Measurements from ENCODE around the gene HCST.

DNA sequence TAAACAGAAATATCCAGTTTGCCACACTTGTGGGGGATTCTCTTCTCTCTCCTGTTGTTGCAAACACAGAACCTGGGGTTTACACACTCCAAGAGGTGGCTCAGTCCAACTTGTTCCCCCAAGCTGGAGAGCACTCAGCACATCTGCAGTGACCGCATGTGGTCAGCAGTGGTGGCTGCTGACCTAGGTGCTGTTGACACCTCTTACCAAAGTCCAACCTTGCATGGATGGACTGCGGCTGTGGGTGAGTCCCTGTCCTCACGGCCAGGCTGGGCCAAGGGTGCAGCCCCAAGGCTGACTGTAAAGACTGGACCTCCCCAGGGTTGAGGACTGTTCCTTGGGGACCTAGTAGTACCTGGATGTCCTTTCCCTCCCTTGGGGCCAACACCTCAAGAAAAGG, 39.9 kb downstream of the HCST start:
- TF ChIP-seq, protein P1, sequence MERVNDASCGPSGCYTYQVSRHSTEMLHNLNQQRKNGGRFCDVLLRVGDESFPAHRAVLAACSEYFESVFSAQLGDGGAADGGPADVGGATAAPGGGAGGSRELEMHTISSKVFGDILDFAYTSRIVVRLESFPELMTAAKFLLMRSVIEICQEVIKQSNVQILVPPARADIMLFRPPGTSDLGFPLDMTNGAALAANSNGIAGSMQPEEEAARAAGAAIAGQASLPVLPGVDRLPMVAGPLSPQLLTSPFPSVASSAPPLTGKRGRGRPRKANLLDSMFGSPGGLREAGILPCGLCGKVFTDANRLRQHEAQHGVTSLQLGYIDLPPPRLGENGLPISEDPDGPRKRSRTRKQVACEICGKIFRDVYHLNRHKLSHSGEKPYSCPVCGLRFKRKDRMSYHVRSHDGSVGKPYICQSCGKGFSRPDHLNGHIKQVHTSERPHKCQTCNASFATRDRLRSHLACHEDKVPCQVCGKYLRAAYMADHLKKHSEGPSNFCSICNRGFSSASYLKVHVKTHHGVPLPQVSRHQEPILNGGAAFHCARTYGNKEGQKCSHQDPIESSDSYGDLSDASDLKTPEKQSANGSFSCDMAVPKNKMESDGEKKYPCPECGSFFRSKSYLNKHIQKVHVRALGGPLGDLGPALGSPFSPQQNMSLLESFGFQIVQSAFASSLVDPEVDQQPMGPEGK (CRISPR knock-in tag; IDR thresholded peaks at IDR 0.05; ENCODE audit: borderline replicate concordance) = no peak
- TF ChIP-seq RARB (CRISPR knock-in tag; IDR thresholded peaks at IDR 0.05) (no peak), ZNF8 (CRISPR knock-in tag; IDR thresholded peaks at IDR 0.05) (no peak), ZFP3 (CRISPR knock-in tag; IDR thresholded peaks at IDR 0.05) (no peak), ARNTL (CRISPR knock-in tag; IDR thresholded peaks at IDR 0.05; ENCODE audit: borderline replicate concordance, low read depth) (no peak)
